ENCODE results near the gene NRL.

The NRL gene

GRCh38 chr14:24064856-24065255 lies 49.9 kb downstream of the NRL start:
- no peak for DNase-seq

GRCh38 chr14:24064091-24064795 lies 50.5 kb downstream of the NRL start:
- no peak for DNase-seq

GRCh38 chr14:24063263-24063836 lies 51.4 kb downstream of the NRL start:
- DNase-seq = no peak

DNA sequence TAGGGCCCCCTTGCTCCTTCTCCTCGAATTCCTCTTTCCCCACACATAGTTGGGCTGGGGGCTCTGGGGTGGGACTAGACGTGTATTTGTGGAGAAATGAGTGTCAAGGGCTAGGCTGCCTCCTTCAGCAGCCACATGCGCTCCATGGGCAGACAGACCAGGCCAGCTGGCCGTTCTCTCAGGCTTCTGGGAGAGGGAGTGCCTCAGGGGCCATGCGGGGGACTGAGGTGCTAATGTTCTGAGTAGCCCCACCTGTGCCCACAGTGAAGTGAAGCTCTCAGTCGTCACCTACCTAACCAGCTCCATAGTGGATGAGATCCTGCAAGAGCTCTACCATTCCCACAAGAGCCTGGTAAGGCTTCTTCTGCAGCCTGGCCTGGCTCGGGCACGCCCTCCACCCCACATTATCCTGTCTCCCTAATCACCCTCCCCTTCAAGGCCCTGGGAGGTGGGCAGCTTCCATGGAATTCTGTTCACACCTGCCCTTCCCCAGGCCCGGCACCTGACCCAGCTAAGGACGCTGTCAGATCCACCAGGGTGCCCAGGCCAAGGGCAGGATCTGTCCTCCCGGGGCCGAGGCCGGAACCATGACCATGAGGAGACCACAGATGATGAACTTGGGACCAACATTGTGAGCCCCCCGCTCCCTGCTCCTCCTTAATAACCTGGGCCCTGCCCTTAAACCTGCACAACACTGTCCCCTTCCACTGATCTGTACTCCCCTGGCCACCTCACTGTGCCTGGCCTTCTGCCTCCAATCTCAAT lies 52.4 kb downstream of the NRL start:
- DNase-seq = no peak

- DNase-seq = no peak
Observed at GRCh38 chr14:24060984-24061913, 53.5 kb downstream of the NRL start.

DNA sequence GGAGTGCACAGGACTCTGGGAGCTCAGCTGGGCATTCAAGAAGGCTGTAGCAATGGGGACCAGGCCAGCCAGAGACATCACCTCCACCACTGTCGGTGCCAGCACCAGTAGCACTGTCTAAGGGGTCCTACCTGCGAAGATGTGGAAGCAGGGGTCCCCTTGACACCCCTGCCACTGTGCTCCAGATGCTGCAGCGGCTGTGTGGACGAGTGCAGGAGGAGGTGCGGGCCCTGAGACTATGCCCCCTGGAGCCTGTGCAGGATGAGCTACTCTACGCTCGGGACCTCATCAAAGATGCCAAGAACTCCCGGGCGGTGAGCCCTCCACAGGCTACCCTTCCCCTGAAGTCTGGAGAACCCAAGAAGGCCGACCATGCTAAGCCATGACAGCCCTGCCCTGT lies 54.3 kb downstream of the NRL start:
- DNase-seq = no peak

GRCh38 chr14:24059841-24060388 lies 54.8 kb downstream of the NRL start:
- DNase-seq = no peak

- peak; percentile 57 for DNase-seq
Observed at GRCh38 chr14:24058951-24059475, 55.7 kb downstream of the NRL start.

DNA sequence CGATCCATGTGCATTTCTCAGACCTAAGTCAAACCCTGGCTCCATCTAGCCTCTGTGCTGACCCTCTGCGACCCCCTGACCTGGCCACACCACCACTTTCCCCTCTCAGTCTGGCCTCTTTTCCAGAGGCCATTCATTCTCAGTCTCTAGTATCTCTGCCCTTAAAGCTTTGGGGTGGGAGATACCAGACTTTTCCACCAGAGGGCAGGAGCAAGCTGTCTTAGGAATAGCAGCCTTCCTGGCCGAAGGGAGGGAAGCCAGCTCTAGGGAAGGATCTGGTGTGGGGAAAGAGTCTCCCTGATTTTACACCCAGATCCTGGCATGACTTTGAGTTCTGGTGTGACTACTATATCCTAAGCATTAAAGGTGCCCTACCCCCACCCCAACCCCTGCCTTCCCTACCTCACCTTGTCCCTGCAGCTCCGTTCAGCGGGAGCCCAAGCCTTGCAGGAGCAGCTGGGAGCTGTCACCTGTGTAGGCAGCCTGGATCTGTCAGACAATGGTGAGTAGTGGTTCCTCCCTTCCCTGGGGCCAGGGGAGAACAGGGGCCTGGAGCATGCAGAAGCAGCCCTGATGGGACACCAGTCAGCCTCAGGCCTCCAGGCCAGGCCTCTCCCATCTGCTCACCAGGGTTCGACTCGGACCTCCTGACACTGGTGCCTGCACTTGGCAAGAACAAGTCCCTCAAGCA lies 56.3 kb downstream of the NRL start:
- DNase-seq = peak; percentile 89

- DNase-seq = no peak
Observed at GRCh38 chr14:24057867-24058259, 56.9 kb downstream of the NRL start.

DNA sequence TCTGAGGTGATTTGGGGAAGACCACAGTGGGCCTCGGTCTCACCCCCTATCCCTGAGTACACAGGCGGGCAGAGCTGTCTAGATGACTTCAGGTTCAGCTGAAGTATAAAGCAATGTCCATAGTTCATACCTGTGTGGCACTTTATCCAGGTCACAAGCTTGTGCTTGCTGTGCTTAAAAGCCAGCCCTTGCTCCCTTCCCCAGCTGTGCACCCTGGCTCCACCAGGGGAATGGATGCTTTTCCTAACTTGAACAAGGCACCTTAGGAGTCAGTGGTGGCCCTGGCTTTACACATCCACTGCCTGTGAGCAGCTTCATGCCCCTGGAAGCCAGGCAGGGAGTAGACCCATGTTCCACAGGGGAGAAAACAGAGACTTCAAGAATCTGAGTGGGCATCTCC lies 57.5 kb downstream of the NRL start:
- DNase-seq = no peak

GRCh38 chr14:24056800-24057184 lies 58.0 kb downstream of the NRL start:
- DNase-seq = no peak

DNA sequence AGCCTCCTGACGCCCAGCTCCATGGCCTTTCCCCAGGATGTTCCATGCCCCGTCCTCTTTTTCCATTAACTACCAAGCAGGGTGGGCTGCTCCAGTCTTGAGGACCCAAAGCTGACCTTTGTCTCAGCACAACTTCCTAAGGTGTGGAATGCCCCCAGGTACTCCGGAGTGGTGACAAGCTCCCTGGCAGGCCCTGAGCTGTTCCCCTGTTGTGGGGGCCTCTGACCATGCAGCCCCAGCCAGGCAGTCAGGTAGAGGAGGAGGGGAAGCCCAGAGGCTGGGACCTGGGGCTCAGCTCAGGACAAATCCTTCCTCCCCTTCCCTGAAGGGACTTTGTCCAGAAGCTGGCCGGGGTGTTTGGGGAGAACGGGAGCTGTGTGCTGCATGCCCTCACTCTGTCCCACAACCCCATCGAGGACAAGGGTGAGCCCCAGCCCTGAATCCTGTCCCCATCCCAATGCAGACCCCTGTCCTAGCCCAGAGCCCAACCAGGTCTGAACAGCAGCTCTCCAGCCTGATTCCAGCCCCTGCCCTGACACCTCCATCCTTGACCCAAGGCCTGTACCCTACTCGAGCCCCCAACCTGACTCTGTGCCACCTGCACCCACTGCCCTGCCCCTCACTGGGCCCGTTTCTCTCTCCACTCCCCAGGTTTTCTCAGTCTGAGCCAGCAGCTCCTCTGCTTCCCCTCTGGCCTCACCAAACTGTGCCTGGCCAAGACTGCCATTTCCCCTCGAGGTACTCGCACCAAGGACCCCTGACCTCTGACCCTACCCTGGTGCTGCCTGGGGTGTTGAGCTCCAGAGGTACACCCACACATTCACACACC lies 58.6 kb downstream of the NRL start:
- no peak for DNase-seq

GRCh38 chr14:24054646-24055045 lies 60.1 kb downstream of the NRL start:
- no peak for DNase-seq

- DNase-seq = no peak
Observed at GRCh38 chr14:24054324-24054641, 60.5 kb downstream of the NRL start.

- DNase-seq = no peak
Observed at GRCh38 chr14:24053548-24054323, 61.0 kb downstream of the NRL start.

DNA sequence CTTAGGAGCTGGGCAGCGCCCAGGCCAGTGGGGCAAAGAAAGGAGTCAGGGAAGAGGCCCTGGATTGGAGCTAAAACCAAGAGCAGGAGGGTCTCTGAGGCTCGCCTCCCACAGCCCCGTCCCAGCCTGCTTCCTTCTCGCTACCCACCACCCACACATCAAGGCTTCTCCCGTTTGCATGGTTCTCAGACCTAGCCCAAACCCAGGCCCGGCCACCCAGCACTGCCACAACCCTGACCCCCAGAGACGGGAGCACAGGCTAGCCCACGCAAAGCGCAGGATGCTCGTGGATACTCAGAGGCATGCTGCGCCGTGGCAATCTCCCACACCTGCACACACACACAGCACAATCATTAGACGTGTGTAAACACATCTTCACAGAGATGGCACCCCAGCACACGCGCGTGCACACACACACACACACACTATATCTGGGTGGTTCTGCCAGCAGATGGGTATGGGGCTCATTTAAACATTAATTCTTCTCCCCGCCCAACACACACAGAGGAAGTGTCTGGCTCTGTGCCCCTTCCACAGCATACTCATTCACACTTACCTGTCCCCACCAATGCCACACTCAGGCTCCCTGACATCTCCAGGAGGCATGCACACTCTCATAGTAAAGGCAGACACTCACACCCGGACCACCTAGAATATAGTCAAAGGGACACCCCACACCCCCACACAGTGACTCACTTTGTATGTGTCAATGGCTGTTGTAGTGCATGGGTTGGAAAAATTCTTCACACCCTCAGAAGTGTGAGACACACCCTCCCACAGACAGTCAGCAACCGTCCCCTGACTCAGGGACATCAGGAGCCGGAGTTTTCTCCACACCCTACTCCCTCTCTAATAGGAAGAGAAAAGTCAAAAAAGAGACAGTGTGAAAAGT lies 61.8 kb downstream of the NRL start:
- no peak for DNase-seq

DNA sequence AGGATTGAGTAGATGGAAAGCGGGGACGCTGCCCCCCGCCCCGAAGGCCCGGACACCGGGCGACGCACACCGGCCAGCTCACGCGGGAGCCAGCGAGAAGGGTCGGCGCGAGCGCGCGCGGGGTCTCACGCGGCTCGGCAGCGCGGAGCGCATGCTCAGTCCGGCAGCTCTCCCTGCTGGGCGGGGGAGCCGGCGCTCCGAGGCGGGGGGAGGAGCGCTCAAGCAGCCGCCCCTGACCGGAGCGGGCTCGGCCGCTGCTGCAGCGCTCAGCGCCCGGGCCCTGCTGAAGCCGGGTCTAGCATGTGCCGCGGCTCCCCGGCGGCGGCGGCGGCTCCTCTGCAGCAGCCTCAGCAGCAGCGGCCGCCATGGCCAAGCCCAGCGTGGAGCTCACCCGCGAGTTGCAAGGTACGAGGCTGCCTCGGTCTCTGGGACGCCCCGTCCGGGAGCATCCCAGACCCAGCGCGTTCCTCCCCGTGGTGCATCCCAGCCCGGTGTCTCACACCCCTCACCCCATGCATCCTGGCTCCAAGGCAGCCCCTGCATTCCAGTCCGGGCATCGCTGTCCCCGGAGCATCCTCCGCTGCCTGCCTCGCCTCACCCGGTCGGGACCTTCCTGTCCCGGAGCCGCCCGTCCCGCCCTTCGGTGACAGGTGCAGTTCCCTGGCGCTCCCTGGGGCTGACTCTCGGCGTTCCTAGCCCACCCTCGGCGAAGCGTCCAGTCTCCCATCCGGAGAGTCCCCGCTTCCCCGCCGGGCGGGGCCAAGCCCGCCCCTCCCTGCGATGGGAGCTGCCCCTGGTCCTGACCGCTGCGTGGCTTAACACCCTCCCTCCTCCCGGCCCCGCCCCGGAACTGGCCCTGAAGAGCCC lies 62.7 kb downstream of the NRL start, which contains the start of gene CARMIL3:
CARMIL3 (plus strand) TSS at position 221 of the 867 bp plus-strand sequence; CDS start at position 366, 145 bp downstream.
- peak; percentile 77 for DNase-seq
